ENCODE data around the gene MYO5C.
A peak's percentile ranks its signal among the peaks of the same experiment; 100 is the strongest.

The MYO5C gene

DNA sequence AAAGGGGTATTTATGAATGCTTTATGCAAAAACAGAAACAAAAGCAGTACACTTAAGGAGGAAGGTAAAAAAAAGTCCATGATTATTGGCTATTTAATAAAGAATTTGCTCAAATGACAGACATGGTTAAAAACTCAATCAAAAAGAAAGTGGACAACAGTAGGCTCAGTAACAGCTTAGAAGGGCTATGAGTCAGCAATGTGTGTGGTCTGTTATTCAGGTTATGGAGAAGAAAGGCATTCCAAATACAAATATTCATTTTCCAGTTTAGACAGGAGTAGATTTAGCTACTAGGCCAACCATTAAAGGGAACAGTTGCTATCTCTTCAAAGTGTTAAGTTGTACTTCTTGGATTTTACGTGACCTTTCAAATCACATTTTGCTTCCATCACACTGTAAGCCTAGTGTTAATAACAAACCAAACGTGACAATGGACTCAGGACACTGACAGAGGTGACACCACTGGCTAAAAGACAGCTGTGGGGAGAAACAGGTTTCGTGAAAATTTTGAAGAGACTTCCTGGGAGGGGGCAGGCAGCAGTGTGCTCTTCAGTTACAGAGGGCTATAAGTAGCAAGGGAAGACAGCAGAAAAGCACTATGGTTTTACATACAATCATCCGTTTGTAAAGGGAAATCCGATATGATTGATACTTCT, 41.7 kb upstream of the MYO5C start:
- DNase-seq (ENCODE audit: low read depth) = no peak
- no peak overlapping the region for H3K4me3 ChIP-seq (ENCODE audit: control insufficient read depth, low read depth, low read length)
- TF ChIP-seq, protein P1, sequence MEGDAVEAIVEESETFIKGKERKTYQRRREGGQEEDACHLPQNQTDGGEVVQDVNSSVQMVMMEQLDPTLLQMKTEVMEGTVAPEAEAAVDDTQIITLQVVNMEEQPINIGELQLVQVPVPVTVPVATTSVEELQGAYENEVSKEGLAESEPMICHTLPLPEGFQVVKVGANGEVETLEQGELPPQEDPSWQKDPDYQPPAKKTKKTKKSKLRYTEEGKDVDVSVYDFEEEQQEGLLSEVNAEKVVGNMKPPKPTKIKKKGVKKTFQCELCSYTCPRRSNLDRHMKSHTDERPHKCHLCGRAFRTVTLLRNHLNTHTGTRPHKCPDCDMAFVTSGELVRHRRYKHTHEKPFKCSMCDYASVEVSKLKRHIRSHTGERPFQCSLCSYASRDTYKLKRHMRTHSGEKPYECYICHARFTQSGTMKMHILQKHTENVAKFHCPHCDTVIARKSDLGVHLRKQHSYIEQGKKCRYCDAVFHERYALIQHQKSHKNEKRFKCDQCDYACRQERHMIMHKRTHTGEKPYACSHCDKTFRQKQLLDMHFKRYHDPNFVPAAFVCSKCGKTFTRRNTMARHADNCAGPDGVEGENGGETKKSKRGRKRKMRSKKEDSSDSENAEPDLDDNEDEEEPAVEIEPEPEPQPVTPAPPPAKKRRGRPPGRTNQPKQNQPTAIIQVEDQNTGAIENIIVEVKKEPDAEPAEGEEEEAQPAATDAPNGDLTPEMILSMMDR (IDR thresholded peaks at IDR 0.05; ENCODE audit: control insufficient read depth, insufficient read depth, low read depth, low read length, missing control alignments) = no peak

DNA sequence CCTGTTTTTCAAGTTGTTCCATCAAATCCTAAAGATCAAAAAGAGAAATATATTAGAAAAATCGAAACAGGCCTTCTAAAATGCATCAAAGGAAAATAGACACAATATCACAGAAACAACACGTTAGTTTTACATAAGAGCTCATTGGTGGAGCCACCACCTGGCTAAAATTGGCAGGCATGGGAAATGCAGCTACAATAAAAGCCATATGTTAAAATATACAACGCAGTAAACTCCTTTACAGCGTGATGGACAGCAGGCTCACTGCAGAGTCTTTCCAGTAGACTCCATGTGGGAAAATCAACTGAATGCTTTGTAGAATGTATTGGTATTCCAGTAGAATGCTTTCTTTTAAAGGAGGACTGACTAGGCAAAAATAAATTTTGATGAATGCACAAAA, 40.9 kb upstream of the MYO5C start:
- H3K4me3 ChIP-seq (ENCODE audit: control insufficient read depth, low read depth, low read length) = no peak overlapping the region
- no peak for DNase-seq (ENCODE audit: low read depth)
- TF ChIP-seq, protein P1 (IDR thresholded peaks at IDR 0.05; ENCODE audit: control insufficient read depth, insufficient read depth, low read depth, low read length, missing control alignments) = no peak

GRCh38 chr15:52334491-52335160, 39.0 kb upstream of the MYO5C start:
- DNase-seq (ENCODE audit: low read depth) = no peak
- TF ChIP-seq, protein P1 (IDR thresholded peaks at IDR 0.05; ENCODE audit: control insufficient read depth, insufficient read depth, low read depth, low read length, missing control alignments) = no peak
- no peak overlapping the region for H3K4me3 ChIP-seq (ENCODE audit: control insufficient read depth, low read depth, low read length)

GRCh38 chr15:52331490-52332240, 36.1 kb upstream of the MYO5C start:
- DNase-seq (ENCODE audit: low read depth) = no peak
- no peak overlapping the region for H3K4me3 ChIP-seq (ENCODE audit: control insufficient read depth, low read depth, low read length)
- TF ChIP-seq, protein P1 (IDR thresholded peaks at IDR 0.05; ENCODE audit: control insufficient read depth, insufficient read depth, low read depth, low read length, missing control alignments) = peak; percentile 45

- TF ChIP-seq, protein P1 (IDR thresholded peaks at IDR 0.05; ENCODE audit: control insufficient read depth, insufficient read depth, low read depth, low read length, missing control alignments) = no peak
- no peak overlapping the region for H3K4me3 ChIP-seq (ENCODE audit: control insufficient read depth, low read depth, low read length)
- no peak for DNase-seq (ENCODE audit: low read depth)
Measured at GRCh38 chr15:52329987-52330386, 34.4 kb upstream of the MYO5C start.

DNA sequence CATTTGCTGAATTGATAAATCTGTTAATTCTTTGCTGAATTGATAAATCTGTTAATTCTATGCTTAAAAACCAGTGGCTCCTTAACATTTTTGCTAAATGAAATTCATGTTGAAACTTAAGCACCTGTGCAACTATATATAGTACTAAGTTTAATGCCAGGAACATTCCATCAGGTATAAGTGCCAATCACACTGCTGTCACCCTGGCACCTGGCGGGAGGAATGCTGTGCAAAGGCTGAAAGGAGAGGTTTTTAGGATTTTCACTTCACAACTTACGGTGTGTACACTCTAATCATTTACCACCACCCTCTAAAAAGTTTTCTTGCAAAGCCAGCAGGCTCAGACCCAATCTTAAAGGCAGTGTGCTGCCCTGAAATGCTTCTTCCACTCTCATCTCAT, 33.5 kb upstream of the MYO5C start:
- DNase-seq (ENCODE audit: low read depth) = no peak
- TF ChIP-seq, protein P1 (IDR thresholded peaks at IDR 0.05; ENCODE audit: control insufficient read depth, insufficient read depth, low read depth, low read length, missing control alignments) = no peak
- H3K4me3 ChIP-seq (ENCODE audit: control insufficient read depth, low read depth, low read length) = no peak overlapping the region
